ENCODE results near the gene TMEM38B. TPM values are rescaled to one million over a fixed set of nuclear protein-coding genes. Genes with fewer than 3 reads are reported as not detected.

TMEM38B gene
- total and polyA plus RNA-seq, 2 of the 8 experiments (the other 6 are each of a cell fraction or from before 2014, with no cell fraction given), result 10.6 to 12.4 TPM

DNA sequence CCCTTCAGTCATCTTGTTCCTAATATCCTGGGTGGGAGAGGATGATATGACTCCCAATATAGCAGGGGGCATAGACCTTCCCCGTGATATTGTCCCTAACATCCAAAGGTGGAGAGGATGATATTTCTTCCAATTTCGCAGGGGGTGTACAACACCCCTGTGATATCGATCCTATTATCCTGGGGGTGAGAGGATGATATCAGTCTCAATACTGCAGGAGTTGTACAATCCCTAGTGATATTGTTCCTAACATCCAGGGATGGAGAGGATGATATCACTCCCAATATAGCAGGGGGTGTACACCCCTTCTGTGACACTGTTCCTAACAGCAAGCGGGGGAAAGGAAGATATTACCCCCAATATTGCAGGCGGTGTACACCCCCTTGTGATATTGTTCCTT, 122.6 kb downstream of the TMEM38B start:
- H4K5ac ChIP-seq (ENCODE audit: insufficient read length, low read depth, low read length), result no peak overlapping the region
- H2BK5ac ChIP-seq (ENCODE audit: low read depth, low read length), result no peak overlapping the region
- H3K23me2 ChIP-seq (ENCODE audit: low read depth, low read length), result no peaks in the 10 kb centered on the region
- no peak overlapping the region for H2BK12ac ChIP-seq (ENCODE audit: low read depth, low read length)
- H2BK15ac ChIP-seq (ENCODE audit: low read length), result no peak overlapping the region
- no peak overlapping the region for H3K27ac ChIP-seq (ENCODE audit: low read depth, low read length)
- no peaks in the 10 kb centered on the region for H3K4me1 ChIP-seq (replicated peaks in 1 of 4; ENCODE audit: control insufficient read depth in 3 of 4, insufficient read depth in 4 of 4, low read length in 3 of 4)
- H3K18ac ChIP-seq (ENCODE audit: extremely low read depth, low read length), result no peak overlapping the region
- H4K91ac ChIP-seq (replicated peaks; ENCODE audit: insufficient read length, low read length), result no peak overlapping the region
- no peak overlapping the region for H2AK5ac ChIP-seq (ENCODE audit: low read depth, low read length)
- H3K27me3 ChIP-seq (replicated peaks in 1 of 4; ENCODE audit: control insufficient read depth in 3 of 4, extremely low read depth in 1 of 4, insufficient read depth in 3 of 4, low read length in 3 of 4), result no peaks in the 10 kb centered on the region
- no peaks in the 10 kb centered on the region for H3K79me2 ChIP-seq (ENCODE audit: control insufficient read depth in 1 of 2, insufficient read depth in 2 of 2, low read length in 2 of 2)
- no peak overlapping the region for H3K23ac ChIP-seq (ENCODE audit: insufficient read length)
- FAIRE-seq (no peak), DNase-seq (ENCODE audit: low read depth in 1 of 2, low spot score in 2 of 2) (no peak)
- no peaks in the 10 kb centered on the region for H3K36me3 ChIP-seq (ENCODE audit: control insufficient read depth in 2 of 4, insufficient read depth in 4 of 4, low read length in 3 of 4)
- no peak overlapping the region for H2BK20ac ChIP-seq (ENCODE audit: low read length)
- no peaks in the 10 kb centered on the region; a peak in 2 of 4 replicates for H3K9me3 ChIP-seq (ENCODE audit: insufficient read depth in 2 of 2, low read depth in 1 of 2, low read length in 1 of 2)
- H3K4ac ChIP-seq (replicated peaks; ENCODE audit: insufficient read length, low read depth, low read length), result no peak overlapping the region
- no peak overlapping the region for H2BK120ac ChIP-seq (replicated peaks; ENCODE audit: low read depth, low read length)
- no peak overlapping the region for H3K4me3 ChIP-seq (ENCODE audit: extremely low read depth in 1 of 4, insufficient read depth in 2 of 4, low read depth in 3 of 4, low read length in 4 of 4)
- no peak overlapping the region for H4K8ac ChIP-seq (ENCODE audit: extremely low read depth, insufficient read depth, low read length)
- H3K9ac ChIP-seq (replicated peaks in 1 of 4; ENCODE audit: extremely low read depth in 1 of 4, low read depth in 3 of 4, low read length in 3 of 4), result no peak overlapping the region
- no peak overlapping the region for H3K56ac ChIP-seq (replicated peaks; ENCODE audit: insufficient read length, low read depth, low read length)
- WGBS, 2 experiments (ENCODE audit: extremely low coverage in 1 of 2, insufficient coverage in 1 of 2, insufficient read length in 1 of 2, insufficient replicate concordance in 2 of 2, low coverage in 1 of 2, low lambda C conversion rate in 2 of 2, missing lambda C conversion rate in 1 of 2), result 94% methylated on average over 5 of the region's 5 CpGs; no CpG with 5 or more reads in 1 of the 2 experiments
- CTCF ChIA-PET (ENCODE audit: partially characterized antibody), result no interaction called here
- no peaks in the 10 kb centered on the region for H3K79me1 ChIP-seq (ENCODE audit: low read depth, low read length)
- no peak overlapping the region for H3K4me2 ChIP-seq (ENCODE audit: insufficient read depth in 1 of 2, low read depth in 2 of 2, low read length in 2 of 2)
- H2AFZ ChIP-seq (ENCODE audit: low read length), result no peak overlapping the region
- H4K20me1 ChIP-seq (replicated peaks in 1 of 2; ENCODE audit: control insufficient read depth in 1 of 2, insufficient read depth in 2 of 2, low read length in 2 of 2), result no peaks in the 10 kb centered on the region
- no peak overlapping the region for H3K14ac ChIP-seq (ENCODE audit: insufficient read length)
- POLR2A ChIA-PET (ENCODE audit: partially characterized antibody), result no interaction called here
- TF ChIP-seq NRF1 (IDR thresholded peaks at IDR 0.05; ENCODE audit: low read depth, low read length), result no peak
- TF ChIP-seq TBP (IDR thresholded peaks at IDR 0.05; ENCODE audit: low read depth, low read length), result no peak
- TF ChIP-seq ZNF274 (IDR thresholded peaks at IDR 0.05; ENCODE audit: borderline replicate concordance, extremely low read depth, low read length), result no peak
- no peak for TF ChIP-seq GTF2F1 (IDR thresholded peaks at IDR 0.05; ENCODE audit: borderline replicate concordance, low read depth, low read length)
- TF ChIP-seq CBX5 (IDR thresholded peaks at IDR 0.05; ENCODE audit: low read depth, low read length), result no peak
- TF ChIP-seq POLR2AphosphoS5 (IDR thresholded peaks at IDR 0.05; ENCODE audit: low read depth, low read length), result no peak
- no peak for TF ChIP-seq EZH2 (IDR thresholded peaks at IDR 0.05; ENCODE audit: low read depth, low read length, severe bottlenecking)
- no peak for TF ChIP-seq POU5F1 (IDR thresholded peaks at IDR 0.05; ENCODE audit: low read depth, low read length)
- no peak for TF ChIP-seq SP2 (IDR thresholded peaks at IDR 0.05; ENCODE audit: low read length)
- no peak for TF ChIP-seq PHF8 (conservative IDR thresholded peaks at IDR 0.05; ENCODE audit: low read depth, low read length)
- TF ChIP-seq TEAD4 (IDR thresholded peaks at IDR 0.05; ENCODE audit: low read depth, low read length), result no peak
- TF ChIP-seq HDAC2 (IDR thresholded peaks at IDR 0.05; ENCODE audit: borderline replicate concordance in 1 of 2, low read depth in 2 of 2, low read length in 2 of 2), result no peak
- no peak for TF ChIP-seq SIN3A (conservative IDR thresholded peaks at IDR 0.05 in 1 of 2, IDR thresholded peaks at IDR 0.05 in 1 of 2; ENCODE audit: low read depth in 1 of 2, low read length in 2 of 2)
- no peak for TF ChIP-seq GABPA (IDR thresholded peaks at IDR 0.05; ENCODE audit: borderline replicate concordance, insufficient read depth, low read length)
